NB4 (cell line): ENCODE measurements around the gene APP.

Experiments used
- DNase-seq: peaks from one replicate; pipeline ENCODE4 v3.0.0; 2010; ENCODE audit warnings: low read depth
- H3K4me3 ChIP-seq: one replicate; pipeline ENCODE4 v1.5.1; 2011; ENCODE audit warnings: mild to moderate bottlenecking, low read depth, low read length, moderate library complexity
- CTCF ChIP-seq: IDR thresholded peaks from one replicate; pipeline ENCODE4 v1.5.1; 2012; ENCODE audit warnings: low read depth, low read length
- MYC ChIP-seq: IDR thresholded peaks from 2 replicates; pipeline ENCODE4 v1.6.1; 2011; ENCODE audit warnings: low read depth, low read length
- POLR2A ChIP-seq: IDR thresholded peaks from 2 replicates; pipeline ENCODE4 v1.6.1; 2011; ENCODE audit warnings: mild to moderate bottlenecking; ENCODE audit not compliant: insufficient read length; ENCODE audit errors: extremely low read depth
- TF ChIP-seq, protein P1 (sequence below): IDR thresholded peaks from 2 replicates; pipeline ENCODE4 v1.6.1; 2011; ENCODE audit warnings: low read depth, low read length

APP gene

DNA sequence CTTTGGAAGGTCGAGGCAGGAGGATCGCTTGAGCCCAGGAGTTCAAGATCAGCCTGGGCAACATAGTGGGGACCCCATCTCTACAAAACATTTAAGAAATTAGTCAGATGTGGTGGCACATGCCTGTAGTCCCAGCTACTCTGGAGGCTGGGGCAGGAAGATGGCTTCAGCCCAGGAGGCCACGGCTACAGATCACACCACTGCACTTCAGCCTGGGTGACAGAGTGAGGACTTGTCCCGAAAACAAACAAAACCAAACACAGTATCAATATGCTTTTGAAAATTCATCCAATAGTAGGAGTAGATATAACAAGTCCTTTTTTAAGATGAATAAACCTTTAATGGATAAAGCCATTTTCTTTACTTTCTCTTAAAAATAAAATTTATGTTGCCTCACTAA is 8.5 kb downstream of the APP start:
- TF ChIP-seq, protein P1, sequence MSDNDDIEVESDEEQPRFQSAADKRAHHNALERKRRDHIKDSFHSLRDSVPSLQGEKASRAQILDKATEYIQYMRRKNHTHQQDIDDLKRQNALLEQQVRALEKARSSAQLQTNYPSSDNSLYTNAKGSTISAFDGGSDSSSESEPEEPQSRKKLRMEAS: no peak
- TF ChIP-seq MYC (no peak), CTCF (no peak), POLR2A (no peak)
- DNase-seq: no peak
- no peak overlapping the region for H3K4me3 ChIP-seq

- no peak overlapping the region for H3K4me3 ChIP-seq
- TF ChIP-seq, protein P1: no peak
- TF ChIP-seq POLR2A (no peak), MYC (no peak), CTCF (no peak)
- DNase-seq: no peak
These were observed 10.7 kb downstream of the APP start for GRCh38 chr21:26159869-26160268.

- H3K4me3 ChIP-seq: no peak overlapping the region
- TF ChIP-seq CTCF (no peak), POLR2A (no peak), MYC (no peak)
- TF ChIP-seq, protein P1: no peak
- no peak for DNase-seq
These were observed 12.8 kb downstream of the APP start for GRCh38 chr21:26157801-26158200.

- H3K4me3 ChIP-seq: no peak overlapping the region
- no peak for DNase-seq
- TF ChIP-seq CTCF: no peak
These were observed 15.8 kb downstream of the APP start for GRCh38 chr21:26154753-26155152.

- no peak for TF ChIP-seq POLR2A
- TF ChIP-seq MYC: no peak
- no peak for TF ChIP-seq CTCF
- TF ChIP-seq, protein P1: no peak
- no peak for DNase-seq
- no peak overlapping the region for H3K4me3 ChIP-seq
These were observed 16.8 kb downstream of the APP start for GRCh38 chr21:26153758-26154157.

DNA sequence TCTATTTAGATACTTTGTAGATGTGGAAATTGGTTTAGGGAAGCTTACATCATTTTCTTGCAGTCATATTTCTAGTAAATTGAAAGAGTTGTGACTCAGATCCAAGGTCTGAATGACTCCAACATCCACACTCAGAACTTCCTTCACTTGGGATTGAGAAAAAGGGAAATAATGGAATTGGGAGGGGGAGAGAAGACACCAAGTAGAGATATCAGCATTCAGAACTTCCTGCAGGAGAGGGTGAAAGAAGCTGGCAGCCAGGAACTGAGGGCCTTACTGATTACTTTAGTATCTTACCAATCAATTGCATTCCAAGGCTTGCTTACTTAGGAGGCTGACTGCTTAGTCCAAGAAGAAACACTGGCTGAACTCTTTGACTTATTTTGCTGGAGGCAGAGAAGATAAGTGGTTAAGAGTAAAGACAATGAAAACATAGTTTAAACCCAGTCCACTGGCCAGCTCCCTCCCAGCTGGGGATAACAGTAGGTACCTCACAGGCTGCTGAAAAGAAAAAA is 21.7 kb downstream of the APP start:
- TF ChIP-seq POLR2A: no peak
- TF ChIP-seq MYC: no peak
- TF ChIP-seq, protein P1: no peak
- no peak for TF ChIP-seq CTCF
- no peak for DNase-seq
- H3K4me3 ChIP-seq: no peak overlapping the region
